ENCODE measurements around the gene SPCS3.
A peak's percentile ranks its signal among the peaks of the same experiment; 100 is the strongest.
"Not testable (repeated sequence)": the region's sequence is repeated elsewhere in the genome, so short reads cannot be mapped to it uniquely, and the experiment has no call there.

SPCS3 gene

GRCh38 chr4:176319704-176320339 is at the start of gene SPCS3:
TSS of gene SPCS3 (plus strand) at chr4:176319966. CDS start at chr4:176320077, 111 bp downstream.
- DNase-seq: peak; percentile 96

GRCh38 chr4:176270669-176271068 is 49.1 kb upstream of the SPCS3 start:
- no peak for DNase-seq

GRCh38 chr4:176271749-176272148 is 48.0 kb upstream of the SPCS3 start:
- DNase-seq: no peak

- DNase-seq: no peak
These were observed 47.0 kb upstream of the SPCS3 start for GRCh38 chr4:176272799-176273198.

- no peak for DNase-seq
These were observed 46.0 kb upstream of the SPCS3 start for GRCh38 chr4:176273736-176274135.

- no peak for DNase-seq
These were observed 45.3 kb upstream of the SPCS3 start for GRCh38 chr4:176274441-176274840.

GRCh38 chr4:176276710-176277109 is 43.1 kb upstream of the SPCS3 start:
- DNase-seq: no peak

- peak; percentile 47 for DNase-seq
These were observed 42.4 kb upstream of the SPCS3 start for GRCh38 chr4:176277162-176277904.

- DNase-seq: not testable (repeated sequence)
These were observed 40.2 kb upstream of the SPCS3 start for GRCh38 chr4:176279560-176279959.

- DNase-seq: no peak
These were observed 33.0 kb upstream of the SPCS3 start for GRCh38 chr4:176286728-176287127.

- DNase-seq: no peak
These were observed 32.2 kb upstream of the SPCS3 start for GRCh38 chr4:176287546-176287945.

- no peak for DNase-seq
These were observed 31.7 kb upstream of the SPCS3 start for GRCh38 chr4:176288020-176288419.

GRCh38 chr4:176289561-176289960 is 30.2 kb upstream of the SPCS3 start:
- no peak for DNase-seq

- DNase-seq: no peak
These were observed 29.2 kb upstream of the SPCS3 start for GRCh38 chr4:176290520-176290919.

GRCh38 chr4:176291748-176292147 is 28.0 kb upstream of the SPCS3 start:
- DNase-seq: no peak

- no peak for DNase-seq
These were observed 26.8 kb upstream of the SPCS3 start for GRCh38 chr4:176292920-176293319.

- no peak for DNase-seq
These were observed 26.1 kb upstream of the SPCS3 start for GRCh38 chr4:176293660-176294059.

GRCh38 chr4:176295907-176296306 is 23.9 kb upstream of the SPCS3 start:
- not testable (repeated sequence) for DNase-seq

GRCh38 chr4:176298664-176299063 is 21.1 kb upstream of the SPCS3 start:
- DNase-seq: no peak

- DNase-seq: no peak
These were observed 19.7 kb upstream of the SPCS3 start for GRCh38 chr4:176300036-176300435.

GRCh38 chr4:176300565-176300964 is 19.2 kb upstream of the SPCS3 start:
- DNase-seq: no peak

GRCh38 chr4:176302283-176303275 is 17.2 kb upstream of the SPCS3 start:
- DNase-seq: no peak

- DNase-seq: no peak
These were observed 15.8 kb upstream of the SPCS3 start for GRCh38 chr4:176303938-176304337.
